Endothelial cell of umbilical vein (primary cell): Measurements from ENCODE around the gene RGS11.

Source experiments
- CTCF ChIP-seq, 2 donors: IDR thresholded peaks; 1 replicate in 1 of 2; 2 replicates in 1 of 2; pipeline ENCODE4 v1.5.1; 2011; ENCODE audit warnings: low read length in 2 of 2, mild to moderate bottlenecking in 2 of 2, moderate library complexity in 2 of 2, control low read depth in 1 of 2, inconsistent platforms in 1 of 2, low read depth in 1 of 2; ENCODE audit not compliant: insufficient read depth in 1 of 2; ENCODE audit errors: extremely low read depth in 1 of 2
- EZH2 ChIP-seq: IDR thresholded peaks from 2 replicates; pipeline ENCODE4 v1.6.1; 2012; ENCODE audit warnings: borderline replicate concordance, low read depth, mild to moderate bottlenecking, moderate library complexity, low read length, inconsistent platforms; ENCODE audit not compliant: severe bottlenecking
- JUN ChIP-seq: IDR thresholded peaks from 2 replicates; pipeline ENCODE4 v1.6.1; 2011; ENCODE audit warnings: borderline replicate concordance, low read depth; ENCODE audit not compliant: insufficient read length, insufficient read depth
- POLR2A ChIP-seq: IDR thresholded peaks from 2 replicates; pipeline ENCODE4 v1.6.1; 2012; ENCODE audit warnings: low read depth, mild to moderate bottlenecking, control low read depth, low read length
- POLR2AphosphoS5 ChIP-seq: IDR thresholded peaks from 2 replicates; pipeline ENCODE4 v1.6.1; 2012; ENCODE audit warnings: low read depth, mild to moderate bottlenecking, control low read depth, low read length, moderate library complexity; ENCODE audit not compliant: insufficient read depth

GRCh38 chr16:305916-306626 is 30.3 kb upstream of the RGS11 start:
- no peak for TF ChIP-seq POLR2AphosphoS5
- TF ChIP-seq POLR2A = no peak
- TF ChIP-seq CTCF (IDR thresholded peaks at IDR 0.05; ENCODE audit: extremely low read depth in 1 of 2, insufficient read depth in 1 of 2, low read depth in 1 of 2, low read length in 2 of 2) = no peak
- no peak for TF ChIP-seq JUN
- no peak for TF ChIP-seq EZH2
